HG03045 (cell line): ENCODE measurements around the gene DYRK1A.

Experiments used
- ATAC-seq: cut with Tn5 transposase; IDR thresholded peaks from one replicate; pipeline ENCODE4 v1.9.1; 2021; ENCODE audit warnings: mild to moderate bottlenecking, moderate library complexity; ENCODE audit not compliant: unreplicated experiment

Gene DYRK1A

GRCh38 chr21:37475186-37475868, 108.8 kb downstream of the DYRK1A start:
- ATAC-seq = no peak

DNA sequence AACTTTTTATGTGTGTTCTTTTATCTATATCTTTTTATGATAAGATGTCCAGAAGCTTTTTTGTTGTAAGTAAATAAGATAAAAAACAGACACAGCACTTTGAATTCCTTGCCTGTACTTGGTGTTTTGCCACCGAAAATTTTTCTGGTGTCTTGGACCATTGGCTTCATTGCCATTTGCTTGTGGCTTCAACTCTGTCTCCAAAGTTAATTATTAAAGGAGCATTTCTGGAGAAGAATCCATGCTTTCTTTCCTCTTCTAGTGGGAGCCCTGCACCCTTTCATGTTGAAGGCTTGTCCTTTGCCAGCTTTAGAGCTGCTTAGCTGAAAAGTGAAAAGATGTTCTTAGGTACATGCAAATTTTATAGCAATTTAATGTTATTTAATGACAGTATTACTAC, 112.2 kb downstream of the DYRK1A start:
- ATAC-seq = no peak

DNA sequence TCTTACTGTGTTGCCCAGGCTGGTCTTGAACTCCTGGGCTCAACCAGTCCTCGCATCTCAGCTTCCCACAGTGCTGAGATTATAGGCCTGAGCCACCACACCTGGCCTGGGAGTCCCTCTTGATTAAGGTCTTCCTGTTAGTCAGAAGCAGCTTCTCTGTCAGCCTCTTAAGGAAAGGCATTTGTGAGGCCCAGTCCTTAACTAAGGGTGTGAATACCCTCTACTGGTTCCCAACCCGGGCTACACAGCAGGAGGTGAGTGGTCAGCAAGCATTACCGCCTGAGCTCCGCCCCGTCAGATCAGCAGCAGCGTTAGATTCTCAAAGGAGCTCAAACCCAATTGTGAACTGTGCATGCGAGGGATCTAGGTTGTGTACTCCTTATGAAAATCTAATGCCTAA, 117.2 kb downstream of the DYRK1A start:
- ATAC-seq = no peak

DNA sequence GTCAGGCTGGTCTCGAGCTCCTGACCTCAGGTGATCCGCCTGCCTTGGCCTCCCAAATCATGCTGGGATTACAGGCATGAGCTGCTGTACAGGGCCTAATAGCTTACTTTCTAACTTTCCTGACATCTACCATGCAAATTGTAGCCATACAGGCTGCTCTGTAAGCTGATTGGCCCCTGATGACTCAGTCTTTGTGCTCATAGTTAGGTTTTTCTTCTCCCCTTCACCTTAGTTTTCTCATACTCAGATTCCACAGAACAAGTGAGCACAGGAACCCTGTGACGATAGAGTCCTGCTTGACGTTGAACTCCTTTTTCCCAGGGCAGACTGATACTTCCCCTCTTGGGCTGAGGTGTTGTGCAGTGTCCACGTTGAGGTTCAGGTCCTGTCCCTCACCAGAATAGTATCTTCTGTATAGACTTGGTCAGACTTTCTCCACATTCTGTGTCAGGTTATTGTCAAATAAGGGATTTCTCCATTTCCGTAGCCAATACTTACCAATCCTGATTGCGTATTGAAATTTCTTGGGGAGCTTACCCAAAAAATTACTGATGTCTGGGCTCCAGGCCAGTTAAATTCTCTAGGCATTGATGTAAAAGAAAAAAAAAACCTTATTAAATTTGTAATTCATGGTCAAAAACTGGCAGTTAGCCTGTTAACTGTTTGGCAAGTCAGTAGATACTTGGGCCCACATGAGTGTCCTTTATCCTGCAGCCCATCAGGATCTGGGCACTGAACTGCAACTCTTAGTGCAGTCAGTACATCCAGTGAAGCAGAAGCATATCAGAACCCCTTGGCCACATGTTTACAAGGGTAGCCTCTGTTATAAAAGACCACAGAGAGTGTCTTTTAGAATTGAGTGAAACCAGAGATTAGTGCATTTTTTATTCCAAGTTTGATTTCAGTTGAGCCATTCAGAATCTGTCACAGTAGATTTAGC, 118.2 kb downstream of the DYRK1A start:
- ATAC-seq = no peak

DNA sequence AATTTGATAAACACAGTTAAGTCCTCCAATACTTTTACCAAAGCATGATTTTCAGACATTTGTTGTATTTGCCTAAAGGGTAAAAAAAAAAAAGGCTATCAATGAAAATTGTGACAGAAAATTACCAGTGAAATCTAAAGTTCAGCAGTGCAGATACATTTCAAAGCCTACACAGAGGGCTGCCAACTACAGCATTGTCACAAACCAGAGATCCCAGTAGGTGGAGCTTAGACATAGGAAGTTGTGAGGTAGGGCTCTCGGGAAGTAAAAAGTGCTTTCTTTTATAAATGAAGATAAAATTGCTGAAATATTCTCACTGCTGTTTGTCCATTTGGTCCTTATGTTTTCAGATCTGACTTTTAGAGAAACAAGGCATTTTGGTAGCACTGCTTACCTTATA, 123.0 kb downstream of the DYRK1A start:
- ATAC-seq = no peak

DNA sequence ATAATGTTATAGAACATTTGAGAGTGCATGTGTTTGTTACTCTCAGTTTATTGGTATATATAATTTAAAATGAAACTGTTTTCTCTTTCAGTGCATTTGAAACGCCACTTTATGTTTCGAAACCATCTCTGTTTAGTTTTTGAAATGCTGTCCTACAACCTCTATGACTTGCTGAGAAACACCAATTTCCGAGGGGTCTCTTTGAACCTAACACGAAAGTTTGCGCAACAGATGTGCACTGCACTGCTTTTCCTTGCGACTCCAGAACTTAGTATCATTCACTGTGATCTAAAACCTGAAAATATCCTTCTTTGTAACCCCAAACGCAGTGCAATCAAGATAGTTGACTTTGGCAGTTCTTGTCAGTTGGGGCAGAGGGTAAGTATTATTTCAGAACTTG, 123.5 kb downstream of the DYRK1A start:
- ATAC-seq = no peak

DNA sequence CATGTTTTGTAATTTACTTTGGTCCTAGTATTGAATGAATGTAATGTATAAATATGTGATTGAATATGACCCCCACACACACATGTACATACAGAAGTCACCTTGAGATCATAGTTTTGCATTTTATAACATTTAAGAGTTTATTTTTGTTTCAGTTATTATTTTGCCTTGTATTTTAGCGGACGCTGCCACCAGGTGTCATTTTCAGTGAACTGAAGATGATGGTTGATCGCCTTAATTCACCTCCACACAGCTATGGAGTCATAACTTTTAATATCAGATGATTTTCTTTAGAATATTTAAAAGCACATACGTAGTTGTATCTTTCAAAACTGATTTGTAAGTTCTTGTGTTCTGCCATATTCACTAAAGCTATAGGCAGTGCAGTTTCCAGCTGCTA, 130.4 kb downstream of the DYRK1A start:
- ATAC-seq = no peak

- ATAC-seq = no peak
Measured at GRCh38 chr21:37498664-37499063, 132.1 kb downstream of the DYRK1A start.

- no peak for ATAC-seq
Measured at GRCh38 chr21:37502947-37503346, 136.4 kb downstream of the DYRK1A start.

DNA sequence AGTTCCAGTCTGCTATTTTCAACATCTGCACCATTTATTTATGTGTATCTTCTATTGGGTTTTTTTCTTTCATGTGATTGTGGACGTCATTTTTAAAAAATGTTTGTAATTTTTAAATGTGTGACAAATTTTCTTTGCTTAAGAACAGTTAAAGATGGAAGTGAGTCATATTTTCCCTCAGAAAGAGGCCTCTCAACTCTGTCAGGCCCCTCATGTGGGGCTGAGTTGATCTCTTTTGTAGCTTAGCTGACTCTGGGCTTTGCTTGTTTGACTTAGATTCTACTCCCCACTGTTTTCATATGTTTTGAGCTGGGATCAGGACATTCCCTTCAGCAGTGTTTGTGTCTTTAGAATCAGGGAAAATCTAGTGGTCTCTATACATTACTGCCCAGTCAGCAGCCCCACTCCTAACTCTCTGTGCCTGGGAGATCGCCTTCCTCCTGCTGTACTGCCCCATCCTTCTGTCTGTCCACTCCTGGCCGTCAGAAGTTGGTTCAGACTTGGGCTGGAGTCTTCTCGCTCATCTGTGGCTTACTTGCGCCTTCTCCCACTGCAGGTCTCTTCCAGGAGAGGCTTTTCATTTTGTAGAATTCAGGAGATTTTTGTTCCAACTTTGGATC, 137.4 kb downstream of the DYRK1A start:
- ATAC-seq = no peak

- no peak for ATAC-seq
Measured at GRCh38 chr21:37505963-37506362, 139.4 kb downstream of the DYRK1A start.

DNA sequence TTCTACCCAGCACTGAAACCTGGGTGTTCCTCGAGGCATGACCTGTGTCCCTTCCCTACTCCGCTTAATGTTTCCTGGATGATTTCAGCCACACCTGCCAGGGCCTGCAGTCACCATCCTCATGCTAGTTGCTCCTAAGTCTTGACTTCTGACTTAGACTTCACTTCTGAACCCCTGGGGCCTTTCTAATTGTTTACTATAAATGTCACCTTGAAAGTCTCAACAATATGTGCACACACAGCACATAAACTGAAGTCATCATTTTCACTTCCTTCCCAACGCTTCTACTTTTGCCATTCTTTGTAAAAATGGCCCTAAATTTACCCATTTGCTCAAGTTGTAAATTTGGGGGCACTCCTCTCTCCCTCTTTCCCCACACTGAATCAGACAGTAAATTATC, 141.1 kb downstream of the DYRK1A start:
- no peak for ATAC-seq

DNA sequence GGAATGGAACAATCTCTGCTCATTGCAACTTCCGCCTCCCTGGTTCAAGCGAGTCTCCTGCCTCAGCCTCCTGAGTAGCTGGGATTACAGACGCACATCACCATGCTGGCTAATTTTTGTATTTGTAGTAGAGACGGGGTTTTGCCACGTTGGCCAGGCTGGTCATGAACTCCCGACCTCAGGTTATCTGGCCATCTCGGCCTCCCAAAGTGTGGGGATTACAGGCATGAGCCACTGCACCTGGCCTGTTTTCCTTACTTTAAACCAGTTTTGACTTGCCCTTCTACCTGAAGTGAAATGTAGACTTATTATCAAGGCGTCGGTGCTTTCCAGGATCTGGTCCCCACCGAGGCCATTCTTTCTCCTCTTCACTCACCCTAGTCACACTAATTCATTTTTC, 141.8 kb downstream of the DYRK1A start:
- no peak for ATAC-seq

DNA sequence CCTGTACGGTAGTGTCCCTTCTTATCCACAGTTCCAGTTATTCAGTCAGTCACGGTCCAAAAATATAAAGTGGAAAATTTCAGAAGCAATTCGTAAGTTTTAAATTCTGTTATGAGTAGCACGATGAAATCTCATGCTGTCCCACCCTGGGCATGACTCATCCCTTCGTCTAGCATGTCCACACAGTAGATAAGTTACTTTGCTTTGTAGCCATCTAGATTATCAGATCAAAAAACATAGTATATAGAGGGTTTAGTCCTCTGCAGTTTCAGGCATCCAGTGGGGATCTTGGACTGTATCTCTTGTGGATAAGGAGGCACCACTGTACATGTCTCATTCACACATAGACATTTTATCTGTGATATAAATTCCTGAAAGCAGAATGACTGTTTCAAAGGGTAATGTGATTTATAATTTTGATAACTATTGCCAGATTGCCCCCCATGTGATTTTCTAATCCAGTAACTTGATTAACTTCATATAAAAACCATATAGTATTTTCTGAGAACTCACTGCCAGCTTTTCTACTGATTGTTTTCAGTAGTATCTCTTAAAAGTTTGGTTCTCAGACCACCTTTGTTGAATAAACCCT, 143.3 kb downstream of the DYRK1A start:
- ATAC-seq = no peak

DNA sequence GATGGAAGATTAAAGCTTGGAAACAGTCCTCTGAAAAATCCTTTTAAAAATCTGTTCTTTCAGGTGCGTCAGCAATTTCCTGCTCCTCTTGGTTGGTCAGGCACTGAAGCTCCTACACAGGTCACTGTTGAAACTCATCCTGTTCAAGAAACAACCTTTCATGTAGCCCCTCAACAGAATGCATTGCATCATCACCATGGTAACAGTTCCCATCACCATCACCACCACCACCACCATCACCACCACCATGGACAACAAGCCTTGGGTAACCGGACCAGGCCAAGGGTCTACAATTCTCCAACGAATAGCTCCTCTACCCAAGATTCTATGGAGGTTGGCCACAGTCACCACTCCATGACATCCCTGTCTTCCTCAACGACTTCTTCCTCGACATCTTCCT, 145.3 kb downstream of the DYRK1A start:
- ATAC-seq = no peak

GRCh38 chr21:37513383-37513782, 146.8 kb downstream of the DYRK1A start:
- ATAC-seq = no peak

DNA sequence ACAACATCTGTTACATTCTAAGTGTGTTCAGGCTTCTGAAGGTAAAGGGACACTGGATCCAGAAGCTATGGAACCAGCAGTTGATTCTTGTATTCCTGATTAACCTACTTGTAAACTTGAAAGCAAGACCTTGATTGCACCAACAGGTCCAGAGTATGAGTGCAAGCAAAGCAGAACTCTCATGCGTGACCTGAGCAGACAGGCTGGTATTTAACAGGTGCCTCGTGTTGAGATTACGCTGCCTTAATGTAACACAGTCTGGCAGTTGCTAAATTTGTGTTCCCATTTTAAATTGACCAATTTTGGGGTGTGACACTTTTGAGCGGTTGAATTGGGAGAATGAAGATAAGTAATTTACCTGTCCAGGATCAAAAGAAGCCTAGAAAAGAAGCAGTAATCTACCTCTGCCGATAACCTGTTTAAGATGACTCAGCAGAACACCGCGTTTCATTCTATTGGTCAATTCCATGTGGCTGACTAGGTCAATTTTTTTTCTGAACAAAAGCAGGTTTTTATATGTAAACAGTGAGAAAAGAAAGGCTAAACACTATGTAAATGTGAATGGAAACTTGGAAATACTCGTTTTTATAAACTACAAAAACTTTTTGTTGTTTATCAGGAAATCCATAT, 147.6 kb downstream of the DYRK1A start:
- no peak for ATAC-seq

- ATAC-seq = no peak
Measured at GRCh38 chr21:37516998-37517397, 150.4 kb downstream of the DYRK1A start.

GRCh38 chr21:37520801-37521200, 154.2 kb downstream of the DYRK1A start:
- no peak for ATAC-seq

- no peak for ATAC-seq
Measured at GRCh38 chr21:37521658-37522057, 155.1 kb downstream of the DYRK1A start.
